Transverse colon (tissue), 4 donors: ENCODE data around the gene GPX4. TPM values are rescaled to one million over a fixed set of nuclear protein-coding genes. Genes with fewer than 3 reads are reported as not detected.

Experiments used
- DNase-seq: peaks from one replicate; pipeline ENCODE4 v3.0.0-alpha.2; 2019
- H3K27ac ChIP-seq, 4 donors: fragments of 200-600 bp; sonication (generic); 2 replicates each; pipeline ENCODE4 v1.5.1; 2016 to 2018; ENCODE audit warnings: inconsistent platforms in 4 of 4
- H3K27me3 ChIP-seq: fragments of 200-600 bp; sonication (generic); 2 replicates; pipeline ENCODE4 v1.5.1; 2017; ENCODE audit warnings: inconsistent platforms
- H3K36me3 ChIP-seq, 4 donors: fragments of 200-600 bp; sonication (generic); 2 replicates each; pipeline ENCODE4 v1.5.1; 2017 to 2019; ENCODE audit warnings: inconsistent platforms in 4 of 4
- H3K4me1 ChIP-seq, 4 donors: fragments of 200-600 bp; sonication (generic); 2 replicates each; pipeline ENCODE4 v1.5.1; 2017 to 2020; ENCODE audit warnings: inconsistent platforms in 4 of 4
- H3K4me3 ChIP-seq, 4 donors: fragments of 200-600 bp; sonication (generic); 1 replicate in 1 of 4; 2 replicates in 3 of 4; pipeline versions ENCODE4 v1.5.1 to v1.6.1; 2017 to 2019; ENCODE audit warnings: inconsistent platforms in 4 of 4
- H3K9me3 ChIP-seq, 2 donors: fragments of 200-600 bp; sonication (generic); 2 replicates each; pipeline ENCODE4 v1.5.1; 2017 to 2019; ENCODE audit warnings: inconsistent platforms in 2 of 2
- CTCF ChIP-seq, 5 experiments: fragments of 200-600 bp in 3 of 5; fragments of 450-650 bp in 2 of 5; sonication (generic) in 3 of 5; IDR thresholded peaks; 1 replicate in 2 of 5; 2 replicates in 3 of 5; pipeline ENCODE4 v1.5.1; 2016 to 2017; ENCODE audit warnings: antibody characterized with exemption in 5 of 5, inconsistent platforms in 3 of 5, mild to moderate bottlenecking in 2 of 5, moderate library complexity in 1 of 5
- EP300 ChIP-seq: sonication (generic); formaldehyde crosslinking; IDR thresholded peaks from one replicate; pipeline ENCODE4 v1.6.1; 2017; ENCODE audit warnings: antibody characterized with exemption, low read depth
- POLR2A ChIP-seq: fragments of 450-650 bp; IDR thresholded peaks from one replicate; pipeline ENCODE4 v1.6.1; 2016; ENCODE audit warnings: antibody characterized with exemption, mild to moderate bottlenecking, moderate library complexity
- POLR2AphosphoS5 ChIP-seq, 3 donors: sonication (generic); formaldehyde crosslinking; IDR thresholded peaks; one replicate each; pipeline ENCODE4 v1.6.1; 2016; ENCODE audit warnings: antibody characterized with exemption in 3 of 3
- WGBS, 2 donors: methylation state at CpG; one replicate each; pipeline ENCODE4 v1.1.5; 2018; ENCODE audit warnings: low coverage in 1 of 2; 5-methylcytosine and 5-hydroxymethylcytosine counted together
- in situ Hi-C, 4 donors: fragments of 200-750 bp; cut with MboI; loops; one replicate each; pipeline versions ENCODE4 v1.15.0 to v1.15.1; 2017; ENCODE audit warnings: low sequenced_read_pairs in 3 of 4, low pct_ligation_motif_present in 1 of 4, low pct_unique_long_range_greater_than_20kb in 1 of 4
- intact Hi-C: fragments of 100-400 bp; cut with DNase I; formaldehyde crosslinking; loops from one replicate; pipeline ENCODE4 v1.15.1; 2023; ENCODE audit warnings: low total_unique reads
- total RNA-seq, 4 donors: library from RNA; depleted of rRNA; stranded (reverse); fragments of >200 nt; gene quantifications; one replicate each; pipeline ENCODE4 v1.1.0, GENCODE V29; 2016

GPX4 gene
- total RNA-seq, 4 donors from 2014 or later = 115 to 426 (median 261) TPM

DNA sequence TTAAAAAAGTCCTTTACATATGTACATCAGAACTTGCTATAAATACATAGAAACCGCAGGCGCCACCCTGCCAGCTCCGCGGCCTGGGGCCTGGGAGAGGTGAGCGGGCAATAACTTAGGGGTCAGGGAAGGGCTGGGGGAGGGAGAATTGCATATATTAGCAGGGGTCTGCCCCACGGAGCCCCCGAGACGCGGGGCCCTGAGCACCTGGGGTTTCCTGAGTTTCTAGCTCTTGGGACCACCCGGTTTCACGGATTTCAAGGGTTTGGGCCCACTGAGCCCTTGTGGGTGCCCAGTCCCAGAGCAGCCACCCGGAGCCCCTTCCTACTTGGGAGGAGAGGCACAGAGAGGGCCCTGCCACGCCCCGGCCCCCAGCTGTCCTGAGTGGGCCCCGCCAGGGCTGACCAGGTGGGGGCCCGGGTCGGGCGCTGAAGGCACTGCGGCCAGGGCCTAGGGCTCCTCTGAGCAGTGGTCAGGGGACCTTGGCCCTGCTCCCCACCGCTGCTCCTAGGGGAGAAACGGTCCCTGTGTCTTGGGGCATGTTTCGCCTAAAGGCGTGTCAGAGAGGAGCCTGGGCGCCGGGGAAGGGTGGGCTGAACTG is 4.0 kb downstream of the GPX4 start:
- in situ Hi-C loops (no loop called here), intact Hi-C loops (loop anchor here (10.0 kb wide), 2 partner anchors 137 to 183 kb away; partner anchors contain the start of genes ARID3A, ATP5F1D and MIDN)
- H3K9me3 ChIP-seq = no peaks in the 10 kb centered on the region
- no peak for DNase-seq
- H3K4me1 ChIP-seq = peaks cover 19 to 48% (median 36%) of the 10 kb centered on the region in 4 donors
- TF ChIP-seq CTCF (IDR thresholded peaks at IDR 0.05) (no peak), POLR2AphosphoS5 (IDR thresholded peaks at IDR 0.05) (peak in 1 of 3 donors; percentile 11)
- peaks cover 0 to 10% (median 4%) of the 10 kb centered on the region in 4 donors for H3K36me3 ChIP-seq
- H3K4me3 ChIP-seq = no peak overlapping the region
- 88% methylated on average over 24 of the region's 25 CpGs; no CpG with 5 or more reads in 1 of the 2 donors for WGBS, 2 donors
- no peaks in the 10 kb centered on the region for H3K27me3 ChIP-seq
- no peak overlapping the region for H3K27ac ChIP-seq

DNA sequence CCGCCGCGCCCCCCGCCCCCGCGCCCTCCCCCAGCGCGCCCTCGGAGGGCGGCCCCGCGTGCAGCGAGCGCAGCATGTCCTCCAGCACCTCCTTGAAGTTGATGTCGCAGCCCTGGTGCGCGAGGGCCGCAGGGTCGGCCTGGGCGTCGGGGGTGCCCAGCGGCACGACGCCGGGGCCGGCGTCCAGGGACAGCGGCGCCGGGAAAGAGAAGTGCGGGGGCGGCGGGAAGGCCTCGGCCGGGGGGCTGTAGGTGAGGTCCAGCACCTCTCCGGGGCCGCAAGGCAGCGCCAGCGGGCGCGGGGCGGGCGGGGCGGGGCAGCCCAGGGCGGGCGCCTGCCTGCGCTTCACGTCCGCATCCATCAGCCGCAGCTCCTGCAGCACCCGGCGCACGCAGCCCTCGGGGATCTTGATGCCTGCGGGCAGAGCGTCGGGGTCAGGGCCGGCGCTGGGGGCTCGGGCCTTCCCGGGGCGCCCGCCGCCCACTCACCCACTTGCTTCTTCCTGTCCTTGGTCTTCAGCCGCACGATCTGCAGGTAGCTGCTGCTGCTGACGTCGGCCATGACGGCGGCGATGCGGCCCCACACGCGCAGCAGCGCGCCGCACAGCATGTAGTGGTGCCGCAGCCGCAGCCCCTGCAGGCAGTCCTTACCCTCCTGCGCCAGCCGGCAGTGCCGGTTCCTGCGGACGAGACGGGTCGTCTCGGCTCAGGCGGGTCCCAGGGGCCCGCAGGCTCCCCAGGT is 4.7 kb downstream of the GPX4 start:
- no peak overlapping the region for H3K27ac ChIP-seq
- peaks cover 19 to 48% (median 36%) of the 10 kb centered on the region in 4 donors for H3K4me1 ChIP-seq
- H3K4me3 ChIP-seq = no peak overlapping the region
- peaks cover 0 to 10% (median 4%) of the 10 kb centered on the region in 4 donors for H3K36me3 ChIP-seq
- 94% methylated on average over 82 of the region's 89 CpGs; no CpG with 5 or more reads in 1 of the 2 donors for WGBS, 2 donors
- no peak for DNase-seq
- no peaks in the 10 kb centered on the region for H3K9me3 ChIP-seq
- intact Hi-C loops (loop anchor here (10.0 kb wide), 2 partner anchors 136 to 184 kb away; partner anchors contain the start of genes ARID3A, ATP5F1D and MIDN), in situ Hi-C loops (no loop called here)
- no peaks in the 10 kb centered on the region for H3K27me3 ChIP-seq
- no peak for TF ChIP-seq EP300
- TF ChIP-seq POLR2AphosphoS5 (IDR thresholded peaks at IDR 0.05) = no peak
- TF ChIP-seq POLR2A = no peak
- no peak for TF ChIP-seq CTCF (IDR thresholded peaks at IDR 0.05)

DNA sequence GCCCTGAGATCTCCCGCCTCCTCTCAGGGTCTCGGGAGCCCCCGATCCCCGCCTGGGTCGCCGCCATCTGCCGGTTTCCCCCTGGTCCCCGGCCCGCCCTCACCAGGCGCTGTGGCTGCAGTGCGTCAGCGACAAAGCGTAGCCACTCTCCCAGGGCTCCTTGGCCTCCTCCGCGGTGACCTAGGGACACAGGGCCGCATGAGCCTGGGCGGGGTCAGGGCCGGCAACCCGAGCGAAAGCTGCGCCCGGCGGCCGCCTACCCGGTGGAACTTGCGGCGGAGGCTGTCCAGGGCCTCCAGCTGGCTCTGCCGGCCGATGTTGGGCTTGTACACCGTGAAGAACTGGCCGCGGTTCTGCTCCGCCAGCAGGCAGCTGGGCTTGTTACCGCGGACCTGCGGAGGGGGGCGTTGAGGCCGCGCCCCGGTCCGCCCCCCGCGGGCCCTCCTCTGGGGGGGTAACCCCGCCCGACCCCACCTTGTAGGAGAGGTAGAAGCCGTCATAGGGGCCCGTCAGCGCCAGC is 5.3 kb downstream of the GPX4 start:
- peaks cover 25 to 54% (median 41%) of the 10 kb centered on the region in 4 donors for H3K4me1 ChIP-seq
- TF ChIP-seq POLR2AphosphoS5 (IDR thresholded peaks at IDR 0.05) (peak in 1 of 3 donors; percentile 6), CTCF (IDR thresholded peaks at IDR 0.05) (no peak)
- no peak overlapping the region for H3K4me3 ChIP-seq
- H3K27me3 ChIP-seq = no peaks in the 10 kb centered on the region
- WGBS, 2 donors = 90% methylated on average over 38 of the region's 48 CpGs; no CpG with 5 or more reads in 1 of the 2 donors
- no peak for DNase-seq
- H3K9me3 ChIP-seq = no peaks in the 10 kb centered on the region
- H3K36me3 ChIP-seq = peaks cover 0 to 10% (median 4%) of the 10 kb centered on the region in 4 donors
- intact Hi-C loops = loop anchor here (10.0 kb wide), 2 partner anchors 136 to 184 kb away; partner anchors contain the start of genes ARID3A, ATP5F1D and MIDN
- no peak overlapping the region for H3K27ac ChIP-seq
- in situ Hi-C loops = no loop called here
